Femur (tissue), 1 donor: Measurements from ENCODE around the gene ZBTB39.
"Not testable (repeated sequence)": the region's sequence is repeated elsewhere in the genome, so short reads cannot be mapped to it uniquely, and the experiment has no call there.

Experiments
- DNase-seq: peaks from one replicate; pipeline ENCODE4 v3.0.0-alpha.2; 2017

ZBTB39 gene

GRCh38 chr12:57029457-57029856, 23.1 kb upstream of the ZBTB39 start:
- DNase-seq: no peak

GRCh38 chr12:57027805-57028153, 21.4 kb upstream of the ZBTB39 start:
- no peak for DNase-seq

DNA sequence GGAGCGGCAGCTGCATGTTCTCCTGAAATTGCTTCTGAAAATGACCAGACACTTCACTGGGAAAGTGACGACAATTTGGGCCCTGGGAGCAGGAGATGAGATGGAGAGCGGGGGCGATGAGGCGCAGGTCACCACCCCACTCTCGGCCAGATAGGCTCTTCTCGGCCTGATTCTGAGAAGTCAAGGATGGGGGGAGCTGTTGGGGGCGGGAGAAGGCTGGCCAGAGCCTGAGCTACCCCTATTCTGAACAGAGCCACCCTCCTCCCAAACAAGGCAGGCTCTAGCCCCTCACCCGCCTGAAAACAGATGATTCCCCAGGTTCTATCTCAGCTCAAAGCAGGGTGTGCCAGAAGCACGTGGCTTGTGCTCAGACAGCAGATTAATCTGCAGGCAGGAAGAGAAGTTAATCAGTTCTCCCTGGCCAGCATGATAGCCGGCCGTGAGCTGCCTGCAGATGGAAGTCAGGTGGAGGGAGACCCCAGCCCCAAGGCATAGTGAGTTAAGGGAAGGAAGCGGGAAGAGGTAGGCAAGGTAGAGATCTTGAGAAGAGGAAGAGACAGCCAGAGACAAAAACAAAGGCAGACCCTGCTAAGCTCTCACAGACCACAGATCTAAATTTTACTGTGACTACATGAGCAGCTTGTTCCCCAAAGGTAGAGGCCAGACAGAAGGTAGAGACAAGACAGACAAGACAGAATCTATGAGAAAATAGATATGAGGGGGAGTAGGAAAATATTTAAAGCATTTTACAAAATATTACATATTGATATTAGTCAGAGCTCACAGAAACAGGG, 20.9 kb upstream of the ZBTB39 start:
- no peak for DNase-seq

- no peak for DNase-seq
These were observed 18.9 kb upstream of the ZBTB39 start for GRCh38 chr12:57025196-57025595.

DNA sequence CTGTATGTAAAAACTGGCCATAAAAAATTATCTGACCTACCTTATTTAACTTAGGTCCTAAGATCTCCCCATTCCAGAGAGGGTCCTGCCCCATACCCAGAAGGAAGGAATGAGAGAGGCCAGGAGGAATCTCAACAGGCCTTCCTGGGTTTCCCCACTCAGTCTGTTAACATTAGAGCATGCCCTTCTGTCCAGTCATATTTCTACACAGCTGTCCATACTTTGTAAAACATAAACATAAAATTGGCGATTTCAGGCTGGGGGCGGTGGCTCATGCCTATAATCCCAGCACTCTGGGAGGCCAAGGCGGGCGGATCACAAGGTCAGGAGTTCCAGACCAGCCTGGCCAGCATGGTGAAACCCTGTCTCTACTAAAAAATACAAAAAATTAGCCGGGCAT, 16.0 kb upstream of the ZBTB39 start:
- DNase-seq: not testable (repeated sequence)

GRCh38 chr12:57019983-57020719, 13.8 kb upstream of the ZBTB39 start:
- no peak for DNase-seq

GRCh38 chr12:57018906-57019305, 12.6 kb upstream of the ZBTB39 start:
- DNase-seq: no peak

DNA sequence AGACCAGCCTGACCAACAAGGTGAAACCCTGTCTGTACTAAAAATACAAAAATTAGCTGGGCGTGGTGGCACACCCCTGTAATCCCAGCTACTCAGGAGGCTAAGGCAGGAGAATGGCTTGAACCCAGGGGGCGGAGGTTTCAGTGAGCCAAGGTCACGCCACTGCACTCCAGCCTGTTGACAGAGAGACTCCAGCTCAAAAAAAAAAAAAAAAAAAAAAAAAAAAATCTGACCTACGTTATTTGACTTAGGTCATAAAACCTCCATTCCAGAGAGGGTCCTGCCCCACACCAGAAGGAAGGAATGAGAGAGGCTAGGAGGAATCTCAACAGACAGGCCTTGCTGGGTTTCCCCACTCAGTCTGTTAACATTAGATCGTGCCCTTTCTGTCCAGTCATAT, 12.0 kb upstream of the ZBTB39 start:
- not testable (repeated sequence) for DNase-seq

DNA sequence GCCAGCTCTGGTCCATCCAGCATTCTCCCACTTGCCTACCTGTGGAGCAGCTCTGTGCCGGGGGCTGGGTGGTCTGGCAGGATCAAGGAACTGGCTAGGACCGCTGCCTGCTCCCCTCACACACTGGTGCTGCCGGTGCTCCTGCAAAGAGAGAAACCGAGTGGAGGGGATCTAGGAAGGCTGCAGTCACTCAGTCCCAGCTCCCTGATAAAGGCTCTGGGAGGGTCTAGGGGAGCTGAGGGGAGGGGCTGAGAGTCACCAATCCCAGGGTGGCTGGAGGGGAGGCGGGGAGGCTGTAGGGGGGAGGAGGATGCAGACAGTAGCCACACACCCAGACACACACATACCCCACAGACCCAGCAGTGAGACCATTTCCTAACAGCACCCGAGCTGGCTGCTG, 10.0 kb upstream of the ZBTB39 start, which contains the start of gene TAC3:
TAC3 (minus strand) TSS at position 182 of the 400 bp plus-strand sequence. CDS start 732 bp downstream, outside the sequence.
- no peak for DNase-seq

- no peak for DNase-seq
These were observed 6.5 kb upstream of the ZBTB39 start for GRCh38 chr12:57012600-57013465.

- DNase-seq: no peak
These were observed 5.4 kb upstream of the ZBTB39 start for GRCh38 chr12:57011438-57012424.

DNA sequence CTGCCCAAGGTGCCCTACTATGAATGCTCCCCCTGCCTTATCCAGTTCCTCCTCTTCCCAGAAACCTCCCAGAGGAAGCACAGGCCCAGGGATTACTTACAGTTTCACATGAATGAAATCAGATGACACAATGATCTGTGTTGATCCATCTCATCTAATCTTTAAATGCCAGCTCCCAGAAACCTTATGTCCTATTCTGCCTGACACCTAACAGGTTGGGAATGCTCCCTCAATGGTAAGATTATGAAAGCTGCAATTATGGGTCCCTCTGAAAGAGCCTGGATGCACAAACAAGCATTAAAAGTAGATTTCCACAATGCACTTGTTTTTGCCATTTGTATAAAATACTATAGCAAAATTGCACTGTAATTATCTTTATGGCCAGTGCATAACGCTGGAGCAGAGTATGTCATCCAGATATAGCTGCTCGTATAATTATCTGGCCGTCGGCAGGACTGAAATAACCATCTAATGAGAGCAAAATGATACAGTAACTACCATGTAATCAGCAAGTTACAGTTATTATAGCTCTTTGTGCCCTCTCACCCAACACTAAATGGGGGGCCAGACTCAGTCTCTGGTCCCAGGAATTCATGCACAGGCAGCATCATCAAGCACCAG, 4.4 kb upstream of the ZBTB39 start:
- DNase-seq: no peak

DNA sequence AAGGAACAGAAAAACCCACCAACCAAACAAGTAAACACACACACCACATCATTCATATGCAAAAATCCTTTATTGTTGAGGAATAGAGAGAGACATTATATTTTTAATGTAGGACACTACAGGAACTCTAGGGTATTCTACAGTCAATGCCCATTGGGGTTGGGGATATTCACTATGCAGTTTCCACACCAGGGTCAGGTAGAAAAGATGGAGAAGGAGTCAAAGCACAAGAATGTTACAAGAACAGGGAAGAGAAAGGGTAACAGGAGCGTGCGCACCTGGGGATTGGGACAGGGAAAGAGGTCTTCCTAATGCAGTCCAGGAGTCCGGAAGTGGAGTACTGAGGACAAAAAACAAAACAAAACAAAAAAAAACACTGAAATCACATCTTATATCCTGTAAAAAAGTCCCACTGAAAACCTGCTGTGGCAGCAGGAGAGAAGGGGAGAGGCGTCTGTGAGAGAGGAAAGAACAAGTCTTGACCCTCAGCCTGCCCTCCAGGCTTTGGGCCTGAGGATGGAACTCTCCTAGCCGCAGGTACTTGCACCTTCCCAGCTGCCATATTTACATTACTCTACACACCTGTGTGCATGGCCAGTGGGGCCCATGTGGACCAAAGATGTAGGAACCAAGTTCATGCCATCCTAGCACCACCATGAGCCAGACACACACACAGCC, 3.7 kb upstream of the ZBTB39 start:
- DNase-seq: no peak

DNA sequence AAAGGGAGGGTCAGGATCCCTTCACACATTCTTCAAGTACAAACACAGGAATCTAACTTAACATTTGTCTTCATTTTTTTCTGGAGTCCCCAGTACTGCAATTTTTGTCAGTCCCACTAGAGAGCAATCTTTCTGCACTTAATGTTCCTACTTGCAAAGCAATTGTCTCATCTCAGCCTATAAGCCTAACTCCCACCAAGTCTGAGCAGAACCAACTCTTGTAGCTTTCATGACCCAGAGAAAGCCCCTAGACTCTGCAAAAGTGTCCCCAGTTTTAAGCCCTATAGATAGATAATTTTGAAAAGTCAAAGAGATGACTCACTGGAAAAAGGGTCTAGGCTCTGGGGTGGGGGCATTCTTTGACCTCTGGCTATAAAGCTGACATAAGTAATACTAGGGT, 1.8 kb upstream of the ZBTB39 start:
- no peak for DNase-seq

- no peak for DNase-seq
These were observed 596 bp upstream of the ZBTB39 start for GRCh38 chr12:57006809-57007475.

GRCh38 chr12:57004651-57005050, 1.7 kb downstream of the ZBTB39 start:
- DNase-seq: no peak

GRCh38 chr12:57003395-57003794, 3.0 kb downstream of the ZBTB39 start:
- no peak for DNase-seq

- no peak for DNase-seq
These were observed 4.9 kb downstream of the ZBTB39 start for GRCh38 chr12:57001448-57001906.

DNA sequence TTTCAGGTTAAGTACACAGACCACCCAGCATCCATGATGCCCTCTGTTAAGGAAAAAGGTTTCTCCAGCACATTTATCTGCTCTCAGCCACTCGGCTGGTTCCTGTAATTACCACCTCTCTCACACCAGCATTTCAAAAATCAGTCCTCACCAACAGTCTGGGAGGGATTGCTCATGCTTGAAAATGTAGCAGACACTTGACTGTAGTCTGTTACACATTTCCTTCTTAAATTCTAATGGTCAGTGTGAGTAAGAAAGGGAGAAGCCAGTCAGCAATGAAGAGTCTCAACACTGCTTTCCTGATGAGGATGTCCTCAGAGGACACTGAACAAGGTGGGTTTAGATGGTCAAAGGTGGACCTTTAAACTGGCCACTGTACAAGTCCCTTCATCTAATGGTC, 6.0 kb downstream of the ZBTB39 start:
- no peak for DNase-seq

- DNase-seq: no peak
These were observed 6.9 kb downstream of the ZBTB39 start for GRCh38 chr12:56999456-56999855.
